Measurements from ENCODE around the gene TBC1D5.

The TBC1D5 gene

DNA sequence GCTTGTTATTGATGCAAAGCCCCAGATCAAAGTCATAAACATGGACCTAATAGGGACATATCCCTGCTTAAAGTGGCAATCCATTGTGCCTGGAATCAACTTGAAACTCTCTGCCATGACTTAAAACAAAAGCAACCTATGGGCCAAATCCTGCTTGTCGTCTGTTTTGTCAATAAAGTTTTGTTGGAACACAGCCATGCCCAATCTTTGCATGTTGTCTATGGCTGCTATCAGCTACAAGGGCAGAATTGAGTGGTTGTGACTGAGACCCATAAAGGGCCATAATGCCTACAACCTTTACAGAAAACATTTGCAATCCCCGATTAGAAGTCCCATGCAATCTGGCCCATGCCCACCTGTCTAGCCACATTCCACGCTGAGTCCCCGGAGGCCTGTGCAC, 622.3 kb downstream of the TBC1D5 start:
- TF ChIP-seq, protein P1, sequence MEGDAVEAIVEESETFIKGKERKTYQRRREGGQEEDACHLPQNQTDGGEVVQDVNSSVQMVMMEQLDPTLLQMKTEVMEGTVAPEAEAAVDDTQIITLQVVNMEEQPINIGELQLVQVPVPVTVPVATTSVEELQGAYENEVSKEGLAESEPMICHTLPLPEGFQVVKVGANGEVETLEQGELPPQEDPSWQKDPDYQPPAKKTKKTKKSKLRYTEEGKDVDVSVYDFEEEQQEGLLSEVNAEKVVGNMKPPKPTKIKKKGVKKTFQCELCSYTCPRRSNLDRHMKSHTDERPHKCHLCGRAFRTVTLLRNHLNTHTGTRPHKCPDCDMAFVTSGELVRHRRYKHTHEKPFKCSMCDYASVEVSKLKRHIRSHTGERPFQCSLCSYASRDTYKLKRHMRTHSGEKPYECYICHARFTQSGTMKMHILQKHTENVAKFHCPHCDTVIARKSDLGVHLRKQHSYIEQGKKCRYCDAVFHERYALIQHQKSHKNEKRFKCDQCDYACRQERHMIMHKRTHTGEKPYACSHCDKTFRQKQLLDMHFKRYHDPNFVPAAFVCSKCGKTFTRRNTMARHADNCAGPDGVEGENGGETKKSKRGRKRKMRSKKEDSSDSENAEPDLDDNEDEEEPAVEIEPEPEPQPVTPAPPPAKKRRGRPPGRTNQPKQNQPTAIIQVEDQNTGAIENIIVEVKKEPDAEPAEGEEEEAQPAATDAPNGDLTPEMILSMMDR (IDR thresholded peaks at IDR 0.05) = no peak
- H3K4me1 Mint-ChIP-seq = no peaks in the 10 kb centered on the region
- H3K27ac Mint-ChIP-seq = no peak overlapping the region
- no peak for DNase-seq
- H3K9me3 Mint-ChIP-seq = peaks cover 27% of the 10 kb centered on the region
- no peak overlapping the region for H3K4me3 Mint-ChIP-seq
- H3K36me3 Mint-ChIP-seq (ENCODE audit: low read depth) = no peaks in the 10 kb centered on the region
- H3K27me3 Mint-ChIP-seq (ENCODE audit: low read depth, poor library complexity) = peaks cover 14% of the 10 kb centered on the region

DNA sequence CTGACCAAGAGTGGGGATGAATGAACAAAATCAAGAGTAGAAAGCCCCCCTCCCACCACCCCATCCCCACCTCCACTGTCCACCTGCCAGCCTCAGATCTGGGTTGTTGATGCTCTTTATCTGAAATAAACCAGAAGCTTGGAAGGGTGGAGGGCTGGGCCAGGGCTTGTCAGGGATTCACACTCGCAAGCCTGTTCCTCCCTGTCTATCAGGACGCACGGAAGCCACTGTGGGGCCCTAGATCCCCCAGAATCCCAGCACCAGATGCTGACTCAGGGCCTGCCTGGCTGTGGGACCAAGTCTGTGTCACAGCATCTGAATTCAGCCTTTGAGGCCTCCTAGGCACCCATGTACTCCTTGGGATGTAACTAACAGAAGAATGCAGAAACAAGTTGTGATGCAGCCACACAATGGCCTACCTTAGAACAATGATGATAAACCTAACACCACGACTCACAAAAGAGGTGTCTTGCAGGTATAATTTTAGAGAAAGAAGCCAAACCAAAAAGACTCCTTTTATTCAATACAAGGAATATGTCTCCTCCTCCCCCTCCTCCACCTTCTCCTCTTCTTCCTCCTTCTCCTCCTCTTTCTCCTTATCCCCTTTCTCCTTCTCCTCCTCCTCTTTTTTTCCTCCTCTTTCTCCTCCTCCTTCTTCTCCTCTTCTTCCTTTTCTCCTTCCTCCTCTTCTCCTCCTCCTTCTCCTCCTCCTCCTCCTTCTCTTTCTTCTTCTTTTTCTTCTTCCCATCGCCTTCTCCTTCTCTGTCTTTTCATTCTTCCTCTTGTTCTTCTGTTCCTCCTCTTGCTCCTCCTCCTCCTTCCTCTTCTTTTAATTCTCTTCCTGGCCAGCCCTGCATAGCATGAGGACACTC, 623.0 kb downstream of the TBC1D5 start:
- no peaks in the 10 kb centered on the region for H3K36me3 Mint-ChIP-seq (ENCODE audit: low read depth)
- no peak overlapping the region for H3K4me3 Mint-ChIP-seq
- no peak overlapping the region for H3K27ac Mint-ChIP-seq
- H3K9me3 Mint-ChIP-seq = peaks cover 27% of the 10 kb centered on the region
- H3K4me1 Mint-ChIP-seq = no peaks in the 10 kb centered on the region
- no peak for DNase-seq
- peaks cover 10% of the 10 kb centered on the region for H3K27me3 Mint-ChIP-seq (ENCODE audit: low read depth, poor library complexity)
- TF ChIP-seq, protein P1 (IDR thresholded peaks at IDR 0.05) = no peak

DNA sequence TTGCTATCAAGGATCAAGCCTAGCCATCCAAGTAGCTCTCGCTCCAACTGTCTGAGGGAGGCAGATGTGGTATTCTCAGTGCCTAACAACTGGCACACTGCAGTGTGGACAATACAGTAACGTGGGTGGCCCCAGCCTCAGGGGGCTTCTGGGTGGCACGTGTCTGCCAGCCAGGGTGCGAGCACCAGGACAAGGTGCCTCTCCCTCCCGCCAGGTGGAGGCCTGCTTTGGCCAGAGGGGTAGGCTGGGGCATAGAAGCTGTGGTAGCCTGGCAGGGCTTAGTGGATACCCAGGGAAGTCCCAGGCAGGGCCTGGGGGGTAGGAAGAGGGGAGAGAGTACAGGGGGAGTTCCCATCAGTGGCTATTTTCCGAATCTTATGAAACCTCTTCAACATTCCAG, 623.7 kb downstream of the TBC1D5 start:
- H3K27ac Mint-ChIP-seq = no peak overlapping the region
- peaks cover 27% of the 10 kb centered on the region for H3K9me3 Mint-ChIP-seq
- TF ChIP-seq, protein P1 (IDR thresholded peaks at IDR 0.05) = no peak
- no peak overlapping the region for H3K4me3 Mint-ChIP-seq
- DNase-seq = no peak
- H3K27me3 Mint-ChIP-seq (ENCODE audit: low read depth, poor library complexity) = peaks cover 7% of the 10 kb centered on the region
- no peaks in the 10 kb centered on the region for H3K4me1 Mint-ChIP-seq
- no peaks in the 10 kb centered on the region for H3K36me3 Mint-ChIP-seq (ENCODE audit: low read depth)

DNA sequence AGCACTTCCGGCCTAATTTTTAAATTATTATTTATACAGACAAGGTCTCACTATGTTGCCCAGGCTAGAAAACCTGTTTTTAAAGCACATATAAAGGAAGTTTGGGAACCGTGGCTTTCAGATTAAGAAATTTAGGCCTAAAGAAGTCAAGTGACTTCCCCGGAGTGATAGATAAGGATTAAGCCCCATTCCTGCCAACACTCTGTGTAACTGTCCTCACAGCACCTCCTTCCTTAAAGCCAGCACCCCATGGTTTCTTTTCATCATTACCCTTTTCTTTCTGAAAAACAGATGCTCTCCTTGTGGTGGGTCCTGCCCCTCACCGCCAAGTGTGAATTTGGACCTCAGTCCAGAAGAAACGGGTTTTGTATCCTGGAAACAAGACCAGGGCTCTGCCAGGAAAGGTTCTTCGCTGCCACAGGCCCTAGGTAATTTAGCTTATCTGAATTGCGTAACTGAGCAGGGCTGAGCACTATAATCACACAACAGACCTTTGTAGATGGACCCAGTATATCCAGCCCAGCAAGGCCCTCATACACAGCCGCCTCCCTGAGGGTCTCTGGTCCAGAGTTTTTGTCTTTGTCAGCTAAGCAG, 626.3 kb downstream of the TBC1D5 start:
- Mint-ChIP-seq H3K27me3 (ENCODE audit: low read depth, poor library complexity) (peaks cover 7% of the 10 kb centered on the region), H3K9me3 (peaks cover 14% of the 10 kb centered on the region), H3K27ac (no peak overlapping the region), H3K4me1 (no peaks in the 10 kb centered on the region), H3K4me3 (no peak overlapping the region), H3K36me3 (ENCODE audit: low read depth) (no peaks in the 10 kb centered on the region)
- TF ChIP-seq, protein P1 (IDR thresholded peaks at IDR 0.05) = no peak
- no peak for DNase-seq

DNA sequence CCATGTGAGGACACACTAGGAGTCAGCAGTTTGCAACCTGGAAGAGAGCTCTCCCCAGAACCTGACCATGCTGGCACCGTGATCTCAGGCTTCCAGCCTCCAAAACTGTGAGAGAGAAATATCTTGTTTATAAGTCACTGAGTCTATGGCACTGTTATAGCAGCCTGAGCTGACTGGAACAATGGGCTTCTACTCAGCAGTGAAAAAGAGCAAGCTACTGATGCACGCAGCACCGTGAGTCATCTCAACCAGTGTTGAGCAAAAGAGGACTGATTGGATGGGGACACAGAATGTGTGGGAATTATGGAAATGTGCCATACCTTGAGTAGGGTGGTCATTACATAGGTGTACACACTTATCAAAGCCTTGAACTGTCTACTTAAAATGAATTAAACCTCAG, 627.2 kb downstream of the TBC1D5 start:
- Mint-ChIP-seq H3K27ac (no peak overlapping the region), H3K36me3 (ENCODE audit: low read depth) (no peaks in the 10 kb centered on the region), H3K4me1 (no peaks in the 10 kb centered on the region), H3K4me3 (no peak overlapping the region), H3K9me3 (peaks cover 14% of the 10 kb centered on the region), H3K27me3 (ENCODE audit: low read depth, poor library complexity) (no peaks in the 10 kb centered on the region)
- TF ChIP-seq, protein P1 (IDR thresholded peaks at IDR 0.05) = no peak
- no peak for DNase-seq

All from nephron progenitor cell (in vitro differentiated cells).